Lower lobe of right lung (tissue), 2 donors: ENCODE data around the gene CCDC60. TPM values are rescaled to one million over a fixed set of nuclear protein-coding genes. Genes with fewer than 3 reads are reported as not detected.

Source experiments
- ATAC-seq, 2 donors: fragments of 200-7000 bp; cut with Tn5 transposase; one replicate each; pipeline ENCODE4 v1.9.1; 2020 to 2022; ENCODE audit warnings: mild to moderate bottlenecking in 2 of 2, moderate library complexity in 2 of 2
- DNase-seq: peaks from one replicate; pipeline ENCODE4 v3.0.0-alpha.2; 2020
- H3K27ac ChIP-seq: fragments of 200-600 bp; one replicate; pipeline ENCODE4 v1.8.0; 2022
- H3K27me3 ChIP-seq: fragments of 200-600 bp; one replicate; pipeline ENCODE4 v1.8.0; 2022; ENCODE audit warnings: low read depth
- H3K36me3 ChIP-seq: fragments of 200-600 bp; one replicate; pipeline ENCODE4 v1.8.0; 2022; ENCODE audit warnings: mild to moderate bottlenecking
- H3K4me1 ChIP-seq: fragments of 200-600 bp; one replicate; pipeline ENCODE4 v1.8.0; 2022
- H3K4me3 ChIP-seq: fragments of 200-600 bp; one replicate; pipeline ENCODE4 v1.8.0; 2022; ENCODE audit warnings: mild to moderate bottlenecking
- H3K9me3 ChIP-seq: fragments of 200-600 bp; one replicate; pipeline ENCODE4 v1.8.0; 2022
- CTCF ChIP-seq: fragments of 200-600 bp; IDR thresholded peaks from one replicate; pipeline ENCODE4 v1.8.0; 2022; ENCODE audit warnings: antibody characterized with exemption, mild to moderate bottlenecking
- intact Hi-C: fragments of 100-400 bp; cut with DNase I; formaldehyde crosslinking; loops from one replicate; pipeline ENCODE4 v1.11.0; 2022
- total RNA-seq: library from RNA; stranded (reverse); fragmentation: NEBNext Ultra II Directional; extraction: Animal tissue kit (Norgen Biotek cat#: 25700); gene quantifications from one replicate; pipeline ENCODE4 v1.2.1, GENCODE V29; 2021
- donor health status: DM: no; HTN: yes; CAD: no; lungs with severe emphysema.

The CCDC60 gene
- total RNA-seq, 1 donor from 2014 or later: 2.2 TPM

GRCh38 chr12:119444462-119445044 lies 110.0 kb downstream of the CCDC60 start:
- intact Hi-C loops: no loop called here
- ATAC-seq (peak; percentile 51 to 78), DNase-seq (peak; percentile 46)
- Histone ChIP-seq H3K9me3 (no peaks in the 10 kb centered on the region), H3K4me3 (no peak overlapping the region), H3K27ac (no peak overlapping the region), H3K27me3 (no peaks in the 10 kb centered on the region), H3K4me1 (no peaks in the 10 kb centered on the region), H3K36me3 (no peaks in the 10 kb centered on the region)
- TF ChIP-seq CTCF: peak; percentile 85

DNA sequence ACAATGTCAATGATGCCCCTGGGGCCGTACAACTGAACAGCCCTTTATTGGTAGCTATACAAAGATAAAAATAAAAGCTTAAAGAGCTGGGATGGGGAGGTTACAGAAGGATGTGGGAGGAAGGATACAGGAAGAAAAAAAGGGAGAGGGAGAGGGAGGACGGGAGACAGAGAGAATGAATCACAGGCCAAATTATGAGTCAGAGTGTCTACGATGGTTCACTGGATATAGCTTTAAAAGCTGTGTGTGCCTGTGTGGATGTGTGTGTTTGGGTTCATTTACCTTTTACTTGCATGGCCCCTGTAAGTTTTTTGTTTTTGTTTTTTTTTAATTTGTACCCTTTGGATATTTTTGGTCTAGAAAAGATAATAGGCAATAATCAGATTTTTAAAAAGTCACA lies 111.9 kb downstream of the CCDC60 start:
- no peak for TF ChIP-seq CTCF
- Histone ChIP-seq H3K27me3 (no peaks in the 10 kb centered on the region), H3K9me3 (no peaks in the 10 kb centered on the region), H3K4me1 (no peaks in the 10 kb centered on the region), H3K27ac (no peak overlapping the region), H3K4me3 (no peak overlapping the region), H3K36me3 (no peaks in the 10 kb centered on the region)
- intact Hi-C loops: no loop called here
- no peak for DNase-seq
- no peak for ATAC-seq

- no peak for TF ChIP-seq CTCF
- Histone ChIP-seq H3K27me3 (no peaks in the 10 kb centered on the region), H3K4me1 (no peaks in the 10 kb centered on the region), H3K36me3 (no peaks in the 10 kb centered on the region), H3K4me3 (no peak overlapping the region), H3K9me3 (no peaks in the 10 kb centered on the region), H3K27ac (no peak overlapping the region)
- DNase-seq (no peak), ATAC-seq (no peak)
- intact Hi-C loops: no loop called here
These were observed 112.6 kb downstream of the CCDC60 start for GRCh38 chr12:119447126-119447525.

DNA sequence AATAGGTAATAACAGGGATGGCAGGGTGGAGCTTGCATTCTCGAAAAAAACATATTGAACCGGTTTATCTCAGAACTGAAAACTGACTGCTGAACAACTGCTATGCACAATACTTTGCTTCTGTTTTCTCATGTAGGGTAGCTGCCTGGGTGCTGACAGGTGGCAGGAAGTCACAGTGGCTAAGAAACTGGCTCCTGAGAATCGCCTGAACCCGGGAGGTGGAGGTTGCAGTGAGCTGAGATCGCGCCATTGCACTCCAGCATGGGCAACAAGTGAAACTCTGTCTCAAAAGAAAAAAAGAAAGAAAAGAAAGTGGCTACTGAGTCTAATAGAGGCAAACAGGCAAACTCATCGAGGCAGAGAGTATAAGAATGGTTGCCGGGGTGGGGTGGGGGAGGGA lies 113.1 kb downstream of the CCDC60 start:
- ATAC-seq (no peak), DNase-seq (no peak)
- intact Hi-C loops: no loop called here
- H3K36me3 ChIP-seq: no peaks in the 10 kb centered on the region
- no peak overlapping the region for H3K27ac ChIP-seq
- H3K9me3 ChIP-seq: no peaks in the 10 kb centered on the region
- no peaks in the 10 kb centered on the region for H3K4me1 ChIP-seq
- no peaks in the 10 kb centered on the region for H3K27me3 ChIP-seq
- TF ChIP-seq CTCF: no peak
- H3K4me3 ChIP-seq: no peak overlapping the region

- TF ChIP-seq CTCF: no peak
- Histone ChIP-seq H3K4me3 (no peak overlapping the region), H3K27ac (no peak overlapping the region), H3K4me1 (no peaks in the 10 kb centered on the region), H3K27me3 (no peaks in the 10 kb centered on the region), H3K36me3 (no peaks in the 10 kb centered on the region), H3K9me3 (no peaks in the 10 kb centered on the region)
- DNase-seq (no peak), ATAC-seq (no peak)
- intact Hi-C loops: no loop called here
These were observed 114.1 kb downstream of the CCDC60 start for GRCh38 chr12:119448611-119449131.
